Neural cell (in vitro differentiated cells): ENCODE results near the gene ZFPM1. TPM values are rescaled to one million over a fixed set of nuclear protein-coding genes. Genes with fewer than 3 reads are reported as not detected.

Source experiments
- H2AFZ ChIP-seq: fragments of 200-600, 300-800 bp; sonication (generic), shearing (Covaris generic); 2 replicates; pipeline ENCODE4 v1.6.0; 2014; ENCODE audit warnings: low read depth, mild to moderate bottlenecking, antibody characterized with exemption, low read length, moderate library complexity
- H3F3A ChIP-seq: fragments of 200-600 bp; shearing (Covaris generic); 2 replicates; pipeline ENCODE4 v1.6.1; 2016; ENCODE audit warnings: mild to moderate bottlenecking, moderate library complexity, mixed read lengths, antibody characterized with exemption, low read length; ENCODE audit not compliant: insufficient read depth, poor library complexity, severe bottlenecking
- H3K27ac ChIP-seq: fragments of 200-600, 300-800 bp; sonication (generic), shearing (Covaris generic); 2 replicates; pipeline ENCODE4 v1.5.1; 2014; ENCODE audit warnings: mild to moderate bottlenecking, low read length, moderate library complexity
- H3K27me3 ChIP-seq: fragments of 300-800, 200-600 bp; sonication (generic), shearing (Covaris generic); 2 replicates; pipeline ENCODE4 v1.6.0; 2014; ENCODE audit warnings: mild to moderate bottlenecking, low read depth, low read length, moderate library complexity; ENCODE audit not compliant: insufficient read depth
- H3K36me3 ChIP-seq: fragments of 300-800, 200-600 bp; sonication (generic), shearing (Covaris generic); 2 replicates; pipeline ENCODE4 v1.5.1; 2014; ENCODE audit warnings: mild to moderate bottlenecking, antibody characterized with exemption, low read length, moderate library complexity; ENCODE audit not compliant: insufficient read depth
- H3K4me2 ChIP-seq: fragments of 300-800, 200-600 bp; sonication (generic), shearing (Covaris generic); 2 replicates; pipeline ENCODE4 v1.6.0; 2014; ENCODE audit warnings: mild to moderate bottlenecking, low read length
- H3K4me3 ChIP-seq: fragments of 300-800, 200-600 bp; sonication (generic), shearing (Covaris generic); 2 replicates; pipeline ENCODE4 v1.5.1; 2014; ENCODE audit warnings: mild to moderate bottlenecking, low read length, moderate library complexity
- H3K79me2 ChIP-seq: fragments of 200-600 bp; shearing (Covaris generic); replicated peaks from 2 replicates; pipeline ENCODE4 v1.6.0; 2014; ENCODE audit warnings: mild to moderate bottlenecking, low read length, moderate library complexity; ENCODE audit not compliant: insufficient read depth
- H3K9ac ChIP-seq: fragments of 300-800, 200-600 bp; sonication (generic), shearing (Covaris generic); 2 replicates; pipeline ENCODE4 v1.6.1; 2016; ENCODE audit warnings: mild to moderate bottlenecking, low read length, mixed read lengths
- H3K9me2 ChIP-seq: fragments of 200-600 bp; shearing (Covaris generic); 2 replicates; pipeline ENCODE4 v1.6.1; 2016; ENCODE audit warnings: mild to moderate bottlenecking, low read length, mixed read lengths; ENCODE audit not compliant: insufficient read depth
- H3K9me3 ChIP-seq: fragments of 200-600, 300-800 bp; sonication (generic), shearing (Covaris generic); 2 replicates; pipeline ENCODE4 v1.6.1; 2016; ENCODE audit warnings: mild to moderate bottlenecking, mixed run types, low read length, moderate library complexity, mixed read lengths
- H4K20me1 ChIP-seq: fragments of 200-600 bp; shearing (Covaris generic); 2 replicates; pipeline ENCODE4 v1.6.1; 2016; ENCODE audit warnings: mild to moderate bottlenecking, mixed run types; ENCODE audit not compliant: insufficient read depth
- CTCF ChIP-seq: fragments of 450-650 bp; IDR thresholded peaks from 2 replicates; pipeline ENCODE4 v1.5.1; 2014; ENCODE audit warnings: antibody characterized with exemption, mild to moderate bottlenecking, moderate library complexity; ENCODE audit not compliant: poor library complexity, severe bottlenecking
- EP300 ChIP-seq: fragments of 450-650 bp; conservative IDR thresholded peaks from 2 replicates; pipeline ENCODE4 v1.6.1; 2014; ENCODE audit warnings: antibody characterized with exemption, mild to moderate bottlenecking, moderate library complexity; ENCODE audit not compliant: poor library complexity, severe bottlenecking
- EZH2 ChIP-seq: fragments of 200-600, 300-800 bp; shearing (Covaris generic), sonication (generic); IDR thresholded peaks from 2 replicates; pipeline ENCODE4 v1.6.1; 2014; ENCODE audit warnings: antibody characterized with exemption, low read length, borderline replicate concordance, mild to moderate bottlenecking; ENCODE audit not compliant: insufficient read depth, poor library complexity, severe bottlenecking
- MXI1 ChIP-seq: fragments of 450-650 bp; conservative IDR thresholded peaks from 2 replicates; pipeline ENCODE4 v1.6.1; 2014; ENCODE audit warnings: antibody characterized with exemption, mild to moderate bottlenecking; ENCODE audit not compliant: poor library complexity, severe bottlenecking
- POLR2AphosphoS5 ChIP-seq: IDR thresholded peaks from 2 replicates; pipeline ENCODE4 v1.6.1; 2012
- RAD21 ChIP-seq: fragments of 450-650 bp; conservative IDR thresholded peaks from 2 replicates; pipeline ENCODE4 v1.6.1; 2014; ENCODE audit warnings: antibody characterized with exemption, mild to moderate bottlenecking, moderate library complexity
- REST ChIP-seq: IDR thresholded peaks from 2 replicates; pipeline ENCODE4 v1.6.1; 2012; ENCODE audit warnings: borderline replicate concordance
- SMC3 ChIP-seq: fragments of 450-650 bp; conservative IDR thresholded peaks from 2 replicates; pipeline ENCODE4 v1.6.1; 2014; ENCODE audit warnings: antibody characterized with exemption, mild to moderate bottlenecking, moderate library complexity; ENCODE audit not compliant: poor library complexity
- TAF1 ChIP-seq: IDR thresholded peaks from 2 replicates; pipeline ENCODE4 v1.6.1; 2012; ENCODE audit warnings: low read depth
- polyA plus RNA-seq: library from polyadenylated mRNA; depleted of rRNA; stranded (reverse); fragments of >200 nt; gene quantifications from 2 replicates; pipeline ENCODE4 v1.2.3, GENCODE V29; 2014

ZFPM1 gene
- polyA plus RNA-seq, 1 donor from 2014 or later, result 0.41 TPM

- TF ChIP-seq EZH2, result no peak
- TF ChIP-seq EP300, result no peak
- Histone ChIP-seq H3K79me2 (no peaks in the 10 kb centered on the region), H3K36me3 (no peaks in the 10 kb centered on the region), H4K20me1 (no peaks in the 10 kb centered on the region), H2AFZ (no peak overlapping the region), H3F3A (no peaks in the 10 kb centered on the region), H3K9ac (no peak overlapping the region), H3K27me3 (no peaks in the 10 kb centered on the region), H3K9me2 (no peaks in the 10 kb centered on the region), H3K27ac (no peak overlapping the region), H3K4me3 (no peak overlapping the region), H3K4me2 (no peak overlapping the region), H3K9me3 (no peaks in the 10 kb centered on the region)
These were observed 72.5 kb downstream of the ZFPM1 start for GRCh38 chr16:88525663-88525990.

GRCh38 chr16:88526008-88526905, 73.2 kb downstream of the ZFPM1 start:
- no peaks in the 10 kb centered on the region for H3F3A ChIP-seq
- no peak for TF ChIP-seq SMC3
- no peak for TF ChIP-seq MXI1
- no peak for TF ChIP-seq REST
- TF ChIP-seq TAF1, result no peak
- no peak for TF ChIP-seq POLR2AphosphoS5
- no peak for TF ChIP-seq RAD21
- TF ChIP-seq EZH2, result no peak
- no peak for TF ChIP-seq EP300
- no peak for TF ChIP-seq CTCF
- H3K9me2 ChIP-seq, result no peaks in the 10 kb centered on the region
- H3K27me3 ChIP-seq, result no peaks in the 10 kb centered on the region
- no peaks in the 10 kb centered on the region for H3K36me3 ChIP-seq
- H3K4me2 ChIP-seq, result no peak overlapping the region
- H3K79me2 ChIP-seq, result no peaks in the 10 kb centered on the region
- no peak overlapping the region for H3K4me3 ChIP-seq
- no peak overlapping the region for H2AFZ ChIP-seq
- H3K27ac ChIP-seq, result no peak overlapping the region
- H4K20me1 ChIP-seq, result no peaks in the 10 kb centered on the region
- no peaks in the 10 kb centered on the region for H3K9me3 ChIP-seq
- H3K9ac ChIP-seq, result no peak overlapping the region
